CD4-positive, alpha-beta memory T cell (primary cell): Measurements from ENCODE around the gene PRUNE2. TPM values are rescaled to one million over a fixed set of nuclear protein-coding genes. Genes with fewer than 3 reads are reported as not detected.
A peak's percentile ranks its signal among the peaks of the same experiment; 100 is the strongest.

ENCODE experiments used
- CTCF ChIA-PET: fragments of 350-600 bp; sonication (Branson Sonifier 250); formaldehyde crosslinking; loops from one replicate; lab custom pipeline; 2021; ENCODE audit warnings: inconsistent platforms; ENCODE audit not compliant: partially characterized antibody; lab: Charles Lee
- POLR2A ChIA-PET: fragments of 350-600 bp; sonication (Branson Sonifier 250); formaldehyde crosslinking; loops from one replicate; lab custom pipeline; 2021; ENCODE audit not compliant: partially characterized antibody; lab: Charles Lee
- DNase-seq, 5 donors: peaks; one replicate each; pipeline versions ENCODE4 v3.0.0 to v3.0.0-alpha.2; 2020 to 2022; ENCODE audit warnings: mixed read lengths in 1 of 5
- H3K27ac ChIP-seq: one replicate; pipeline ENCODE4 v1.7.0; 2013; ENCODE audit warnings: low read depth, low read length
- H3K27me3 ChIP-seq: 2 replicates; pipeline ENCODE4 v1.7.0; 2013; ENCODE audit warnings: mild to moderate bottlenecking, low read length, moderate library complexity; ENCODE audit not compliant: insufficient read depth
- H3K36me3 ChIP-seq: 2 replicates; pipeline ENCODE4 v1.7.0; 2013; ENCODE audit warnings: mild to moderate bottlenecking, low read length, moderate library complexity; ENCODE audit not compliant: insufficient read depth
- H3K4me1 ChIP-seq: 2 replicates; pipeline ENCODE4 v1.7.0; 2013; ENCODE audit warnings: mild to moderate bottlenecking, low read length, moderate library complexity; ENCODE audit not compliant: insufficient read depth
- H3K4me3 ChIP-seq, 2 donors: one replicate each; pipeline ENCODE4 v1.7.0; 2013; ENCODE audit warnings: low read length in 2 of 2, mild to moderate bottlenecking in 1 of 2
- H3K9me3 ChIP-seq, 2 donors: one replicate each; pipeline ENCODE4 v1.7.0; 2013; ENCODE audit warnings: low read length in 2 of 2, control low read depth in 1 of 2; ENCODE audit not compliant: control insufficient read depth in 1 of 2
- H3K27ac Mint-ChIP-seq, 7 donors: one replicate each; pipeline ENCODE4 v1.8.0; 2020 to 2021; ENCODE audit warnings: mixed read lengths in 7 of 7, mild to moderate bottlenecking in 6 of 7, inconsistent platforms in 3 of 7, moderate library complexity in 3 of 7
- H3K27me3 Mint-ChIP-seq, 2 donors: one replicate each; pipeline ENCODE4 v1.8.0; 2020 to 2021; ENCODE audit warnings: mixed read lengths in 2 of 2
- H3K36me3 Mint-ChIP-seq, 2 donors: one replicate each; pipeline ENCODE4 v1.8.0; 2020 to 2021; ENCODE audit warnings: mixed read lengths in 2 of 2, inconsistent platforms in 1 of 2, mild to moderate bottlenecking in 1 of 2
- H3K4me1 Mint-ChIP-seq, 4 donors: one replicate each; pipeline ENCODE4 v1.8.0; 2020 to 2021; ENCODE audit warnings: mixed read lengths in 4 of 4, mild to moderate bottlenecking in 1 of 4
- H3K4me3 Mint-ChIP-seq, 8 donors: one replicate each; pipeline ENCODE4 v1.8.0; 2020 to 2021; ENCODE audit warnings: mixed read lengths in 8 of 8, mild to moderate bottlenecking in 7 of 8, moderate library complexity in 6 of 8, inconsistent platforms in 3 of 8
- H3K9me3 Mint-ChIP-seq, 8 donors: one replicate each; pipeline ENCODE4 v1.8.0; 2020 to 2021; ENCODE audit warnings: mixed read lengths in 8 of 8, mild to moderate bottlenecking in 5 of 8, inconsistent platforms in 3 of 8, moderate library complexity in 1 of 8
- intact Hi-C: fragments of 100-400 bp; cut with micrococcal nuclease; formaldehyde crosslinking; loops from one replicate; pipeline ENCODE4 v1.15.1; 2023
- polyA plus RNA-seq, 2 donors: library from polyadenylated mRNA; unstranded; fragments of 300-500 nt; fragmentation: Illumina TruSeq; gene quantifications; one replicate each; pipeline ENCODE4 v1.2.3, GENCODE V29; 2021
- total RNA-seq, 2 experiments: library from RNA; stranded (reverse); gene quantifications; one replicate each; pipeline ENCODE4 v1.2.3, GENCODE V29; 2021

Gene PRUNE2
- total and polyA plus RNA-seq, 4 experiments from 2014 or later = 0.22 to 0.42 TPM; not detected in 2

DNA sequence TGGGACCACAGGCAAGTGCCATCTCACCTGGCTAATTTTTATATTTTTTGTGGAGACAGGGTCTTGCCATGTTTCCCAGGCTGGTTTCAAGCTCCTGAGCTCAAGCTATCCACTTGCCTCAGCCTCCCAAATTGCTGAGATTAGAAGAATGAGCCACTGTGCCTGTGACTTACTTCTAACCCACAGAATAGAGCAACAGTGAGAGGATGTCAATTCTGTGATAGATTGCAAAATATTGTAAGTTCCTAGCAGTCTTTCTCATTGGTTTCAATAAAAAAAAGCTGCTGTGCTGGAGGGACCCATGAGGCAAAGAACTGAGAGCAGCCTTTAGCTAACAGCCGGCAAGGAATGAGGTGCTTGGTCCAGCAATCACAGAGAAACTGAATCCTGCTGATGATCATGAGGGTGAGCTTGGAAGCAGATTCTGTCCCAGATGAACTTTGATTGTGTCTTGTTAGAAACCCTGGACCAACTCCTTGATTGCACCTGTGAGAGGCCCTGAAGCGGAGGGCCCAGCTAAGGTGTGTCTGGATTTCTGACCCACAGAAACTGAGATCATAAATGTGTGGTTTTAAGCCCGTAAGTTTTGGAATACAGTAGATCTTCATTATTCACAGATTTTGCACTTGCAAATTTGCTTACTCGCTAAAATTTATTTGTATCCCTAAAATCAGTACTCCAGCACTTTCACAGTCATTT is 297.2 kb downstream of the PRUNE2 start:
- Histone ChIP-seq H3K27me3 (no peaks in the 10 kb centered on the region), H3K9me3 (no peaks in the 10 kb centered on the region), H3K36me3 (no peaks in the 10 kb centered on the region), H3K27ac (no peak overlapping the region), H3K4me1 (no peaks in the 10 kb centered on the region), H3K4me3 (no peak overlapping the region)
- no peak for DNase-seq
- H3K27me3 Mint-ChIP-seq = no peaks in the 10 kb centered on the region
- POLR2A ChIA-PET = no interaction called here
- intact Hi-C loops = no loop called here
- H3K36me3 Mint-ChIP-seq = no peaks in the 10 kb centered on the region
- no peaks in the 10 kb centered on the region for H3K9me3 Mint-ChIP-seq
- H3K4me1 Mint-ChIP-seq = no peaks in the 10 kb centered on the region
- CTCF ChIA-PET = interaction anchor here (0.6 to 1.1 kb wide), 2 partner anchors 9 to 235 kb away, joined by 3 read pairs; no protein-coding TSS in a partner anchor
- H3K4me3 Mint-ChIP-seq = no peak overlapping the region
- no peak overlapping the region for H3K27ac Mint-ChIP-seq

GRCh38 chr9:76607730-76608436 is 298.0 kb downstream of the PRUNE2 start:
- Histone ChIP-seq H3K36me3 (no peaks in the 10 kb centered on the region), H3K4me1 (no peaks in the 10 kb centered on the region), H3K9me3 (no peaks in the 10 kb centered on the region), H3K27me3 (no peaks in the 10 kb centered on the region), H3K4me3 (no peak overlapping the region), H3K27ac (no peak overlapping the region)
- ChIA-PET POLR2A (no interaction called here), CTCF (no interaction called here)
- Mint-ChIP-seq H3K36me3 (no peaks in the 10 kb centered on the region), H3K27me3 (no peaks in the 10 kb centered on the region), H3K27ac (no peak overlapping the region), H3K4me1 (no peaks in the 10 kb centered on the region), H3K9me3 (no peaks in the 10 kb centered on the region), H3K4me3 (no peak overlapping the region)
- intact Hi-C loops = no loop called here
- no peak for DNase-seq

GRCh38 chr9:76605321-76605900 is 300.5 kb downstream of the PRUNE2 start:
- Histone ChIP-seq H3K27me3 (no peaks in the 10 kb centered on the region), H3K4me1 (no peaks in the 10 kb centered on the region), H3K27ac (no peak overlapping the region), H3K9me3 (no peaks in the 10 kb centered on the region), H3K36me3 (no peaks in the 10 kb centered on the region), H3K4me3 (no peak overlapping the region)
- Mint-ChIP-seq H3K4me1 (no peaks in the 10 kb centered on the region), H3K4me3 (no peak overlapping the region), H3K27ac (no peak overlapping the region), H3K36me3 (no peaks in the 10 kb centered on the region), H3K27me3 (no peaks in the 10 kb centered on the region), H3K9me3 (no peaks in the 10 kb centered on the region)
- CTCF ChIA-PET = no interaction called here
- intact Hi-C loops = no loop called here
- POLR2A ChIA-PET = no interaction called here
- no peak for DNase-seq

DNA sequence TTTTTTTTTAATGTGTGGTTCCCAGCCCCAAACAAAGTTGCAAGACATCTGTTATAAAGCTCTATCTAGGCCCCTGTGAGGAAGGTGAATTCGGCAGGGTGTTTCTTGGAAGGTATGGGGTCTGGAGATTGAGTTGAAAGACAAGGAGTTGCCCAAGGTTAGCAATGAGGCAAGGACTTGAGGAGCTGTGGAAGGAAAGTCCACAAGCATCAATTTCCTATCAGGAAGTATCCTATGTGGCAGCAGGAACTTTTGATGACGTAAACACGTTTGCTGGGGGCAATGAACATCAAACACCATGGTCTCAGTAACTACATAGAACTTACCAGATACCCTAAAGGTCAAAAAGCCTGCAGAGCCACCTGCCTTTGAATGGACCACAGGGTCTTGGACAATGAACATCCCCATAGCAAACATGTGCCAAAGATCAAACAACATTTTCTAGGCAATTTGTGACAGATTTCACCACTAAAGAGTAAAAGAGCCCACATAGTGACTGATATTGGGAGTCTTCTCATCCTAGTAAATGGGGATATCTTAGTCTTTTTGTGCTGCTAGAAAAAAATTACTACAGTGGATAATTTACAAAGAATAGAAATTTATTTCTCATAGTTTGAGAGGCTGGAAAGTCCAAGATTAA is 301.9 kb downstream of the PRUNE2 start:
- H3K4me1 ChIP-seq = no peaks in the 10 kb centered on the region
- Mint-ChIP-seq H3K36me3 (no peaks in the 10 kb centered on the region), H3K27me3 (no peaks in the 10 kb centered on the region), H3K27ac (peak overlapping the region in 1 of 7 donors; percentile 13), H3K4me1 (no peaks in the 10 kb centered on the region), H3K4me3 (no peak overlapping the region), H3K9me3 (no peaks in the 10 kb centered on the region)
- intact Hi-C loops = no loop called here
- CTCF ChIA-PET = interaction anchor here (1.3 kb wide), 1 partner anchor 12 kb away, joined by 4 read pairs; no protein-coding TSS in a partner anchor
- no peak for DNase-seq
- POLR2A ChIA-PET = no interaction called here
- no peak overlapping the region for H3K27ac ChIP-seq
- no peaks in the 10 kb centered on the region for H3K27me3 ChIP-seq
- no peaks in the 10 kb centered on the region for H3K9me3 ChIP-seq
- no peak overlapping the region for H3K4me3 ChIP-seq
- H3K36me3 ChIP-seq = no peaks in the 10 kb centered on the region

DNA sequence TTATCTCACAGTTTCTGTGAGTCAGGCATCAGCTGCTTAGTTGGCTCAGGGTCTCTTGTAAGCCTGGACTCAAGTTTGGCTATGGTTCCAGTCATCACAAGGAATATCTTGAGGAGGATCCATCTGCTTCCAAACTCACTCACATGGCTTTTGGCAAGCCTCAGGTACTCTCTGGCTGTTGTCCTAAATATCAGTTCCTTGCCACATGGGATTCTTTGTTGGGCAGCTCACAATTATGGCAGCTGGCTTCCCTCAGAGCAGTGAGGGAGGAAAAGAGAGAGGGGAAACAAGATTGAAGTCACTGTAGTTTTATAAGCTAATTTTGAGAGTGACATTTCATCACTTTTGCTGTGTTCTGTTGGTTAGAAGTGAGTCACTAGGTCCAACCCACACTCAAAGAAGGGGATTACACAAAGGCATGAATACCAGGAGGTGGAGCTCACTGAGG is 302.4 kb downstream of the PRUNE2 start:
- no peaks in the 10 kb centered on the region for H3K36me3 ChIP-seq
- no peaks in the 10 kb centered on the region for H3K36me3 Mint-ChIP-seq
- POLR2A ChIA-PET = no interaction called here

GRCh38 chr9:76602199-76602598 is 303.7 kb downstream of the PRUNE2 start:
- Histone ChIP-seq H3K27ac (no peak overlapping the region), H3K4me3 (no peak overlapping the region), H3K9me3 (no peaks in the 10 kb centered on the region), H3K36me3 (no peaks in the 10 kb centered on the region), H3K4me1 (no peaks in the 10 kb centered on the region), H3K27me3 (no peaks in the 10 kb centered on the region)
- H3K27me3 Mint-ChIP-seq = no peaks in the 10 kb centered on the region
- DNase-seq = no peak
- H3K4me3 Mint-ChIP-seq = no peak overlapping the region
- no peak overlapping the region for H3K27ac Mint-ChIP-seq
- no peaks in the 10 kb centered on the region for H3K9me3 Mint-ChIP-seq
- intact Hi-C loops = no loop called here
- CTCF ChIA-PET = no interaction called here
- POLR2A ChIA-PET = no interaction called here
- no peaks in the 10 kb centered on the region for H3K36me3 Mint-ChIP-seq
- no peaks in the 10 kb centered on the region for H3K4me1 Mint-ChIP-seq

More for the DNA sequence above, 302.4 kb downstream of the PRUNE2 start:
- Histone ChIP-seq H3K27me3 (no peaks in the 10 kb centered on the region), H3K9me3 (no peaks in the 10 kb centered on the region), H3K27ac (no peak overlapping the region), H3K4me3 (no peak overlapping the region), H3K4me1 (no peaks in the 10 kb centered on the region)
- H3K27me3 Mint-ChIP-seq = no peaks in the 10 kb centered on the region
- no peaks in the 10 kb centered on the region for H3K9me3 Mint-ChIP-seq
- CTCF ChIA-PET = interaction anchor here (1.3 kb wide), 1 partner anchor 13 kb away, joined by 4 read pairs; no protein-coding TSS in a partner anchor
- no peaks in the 10 kb centered on the region for H3K4me1 Mint-ChIP-seq
- H3K27ac Mint-ChIP-seq = no peak overlapping the region
- DNase-seq = no peak
- no peak overlapping the region for H3K4me3 Mint-ChIP-seq
- intact Hi-C loops = no loop called here
